OCI-LY7 (cell line): ENCODE measurements around the gene AIMP1.

ENCODE experiments used
- CTCF ChIP-seq: fragments of 200-600 bp; sonication (generic); conservative IDR thresholded peaks from 2 replicates; pipeline ENCODE4 v1.5.1; 2014; ENCODE audit warnings: mild to moderate bottlenecking, antibody characterized with exemption, low read length, moderate library complexity, mixed read lengths
- EZH2phosphoT487 ChIP-seq: fragments of 200-600 bp; sonication (generic); IDR thresholded peaks from 2 replicates; pipeline ENCODE4 v1.6.1; 2018; ENCODE audit warnings: low read depth, borderline replicate concordance, mild to moderate bottlenecking, mixed run types, antibody characterized with exemption, low read length, moderate library complexity, mixed read lengths

GRCh38 chr4:106351016-106351415 lies 34.7 kb downstream of the AIMP1 start:
- TF ChIP-seq CTCF (no peak), EZH2phosphoT487 (no peak)
